Measurements from ENCODE around the gene TRDMT1.
A peak's percentile ranks its signal among the peaks of the same experiment; 100 is the strongest.

The TRDMT1 gene

GRCh38 chr10:17216217-17216900 is 14.9 kb upstream of the TRDMT1 start:
- peak overlapping the region; percentile 35 to 94 (median 90) for H3K27ac Mint-ChIP-seq

GRCh38 chr10:17215782-17216122 is 14.3 kb upstream of the TRDMT1 start:
- Mint-ChIP-seq H3K27ac (peak overlapping the region in 2 of 3 experiments; percentile 90 to 94), H3K36me3 (ENCODE audit: low read depth) (no peaks in the 10 kb centered on the region), H3K4me1 (peaks cover 39% of the 10 kb centered on the region), H3K27me3 (ENCODE audit: low read depth) (no peaks in the 10 kb centered on the region), H3K9me3 (no peaks in the 10 kb centered on the region), H3K4me3 (no peak overlapping the region)
- TF ChIP-seq, protein P1, sequence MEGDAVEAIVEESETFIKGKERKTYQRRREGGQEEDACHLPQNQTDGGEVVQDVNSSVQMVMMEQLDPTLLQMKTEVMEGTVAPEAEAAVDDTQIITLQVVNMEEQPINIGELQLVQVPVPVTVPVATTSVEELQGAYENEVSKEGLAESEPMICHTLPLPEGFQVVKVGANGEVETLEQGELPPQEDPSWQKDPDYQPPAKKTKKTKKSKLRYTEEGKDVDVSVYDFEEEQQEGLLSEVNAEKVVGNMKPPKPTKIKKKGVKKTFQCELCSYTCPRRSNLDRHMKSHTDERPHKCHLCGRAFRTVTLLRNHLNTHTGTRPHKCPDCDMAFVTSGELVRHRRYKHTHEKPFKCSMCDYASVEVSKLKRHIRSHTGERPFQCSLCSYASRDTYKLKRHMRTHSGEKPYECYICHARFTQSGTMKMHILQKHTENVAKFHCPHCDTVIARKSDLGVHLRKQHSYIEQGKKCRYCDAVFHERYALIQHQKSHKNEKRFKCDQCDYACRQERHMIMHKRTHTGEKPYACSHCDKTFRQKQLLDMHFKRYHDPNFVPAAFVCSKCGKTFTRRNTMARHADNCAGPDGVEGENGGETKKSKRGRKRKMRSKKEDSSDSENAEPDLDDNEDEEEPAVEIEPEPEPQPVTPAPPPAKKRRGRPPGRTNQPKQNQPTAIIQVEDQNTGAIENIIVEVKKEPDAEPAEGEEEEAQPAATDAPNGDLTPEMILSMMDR (IDR thresholded peaks at IDR 0.05; ENCODE audit: unreplicated experiment in 3 of 3), result no peak

More at GRCh38 chr10:17216217-17216900, 14.9 kb upstream of the TRDMT1 start:
- TF ChIP-seq, protein P1 (IDR thresholded peaks at IDR 0.05; ENCODE audit: unreplicated experiment in 3 of 3), result no peak
- Mint-ChIP-seq H3K4me1 (peaks cover 43% of the 10 kb centered on the region), H3K27me3 (ENCODE audit: low read depth) (no peaks in the 10 kb centered on the region), H3K36me3 (ENCODE audit: low read depth) (no peaks in the 10 kb centered on the region), H3K9me3 (no peaks in the 10 kb centered on the region), H3K4me3 (no peak overlapping the region)

GRCh38 chr10:17214971-17215781 is 13.7 kb upstream of the TRDMT1 start:
- peaks cover 43% of the 10 kb centered on the region for H3K4me1 Mint-ChIP-seq
- H3K4me3 Mint-ChIP-seq, result no peak overlapping the region
- H3K27me3 Mint-ChIP-seq (ENCODE audit: low read depth), result no peaks in the 10 kb centered on the region
- H3K36me3 Mint-ChIP-seq (ENCODE audit: low read depth), result no peaks in the 10 kb centered on the region
- TF ChIP-seq, protein P1 (IDR thresholded peaks at IDR 0.05; ENCODE audit: unreplicated experiment in 3 of 3), result no peak
- peak overlapping the region; percentile 66 to 94 (median 90) for H3K27ac Mint-ChIP-seq
- H3K9me3 Mint-ChIP-seq, result no peaks in the 10 kb centered on the region

GRCh38 chr10:17214526-17214925 is 13.1 kb upstream of the TRDMT1 start:
- peaks cover 46% of the 10 kb centered on the region for H3K4me1 Mint-ChIP-seq
- no peak overlapping the region for H3K4me3 Mint-ChIP-seq
- no peaks in the 10 kb centered on the region for H3K36me3 Mint-ChIP-seq (ENCODE audit: low read depth)
- H3K27ac Mint-ChIP-seq, result peak overlapping the region; percentile 66 to 94 (median 84)
- no peaks in the 10 kb centered on the region for H3K9me3 Mint-ChIP-seq
- TF ChIP-seq, protein P1 (IDR thresholded peaks at IDR 0.05; ENCODE audit: unreplicated experiment in 3 of 3), result no peak
- H3K27me3 Mint-ChIP-seq (ENCODE audit: low read depth), result no peaks in the 10 kb centered on the region

DNA sequence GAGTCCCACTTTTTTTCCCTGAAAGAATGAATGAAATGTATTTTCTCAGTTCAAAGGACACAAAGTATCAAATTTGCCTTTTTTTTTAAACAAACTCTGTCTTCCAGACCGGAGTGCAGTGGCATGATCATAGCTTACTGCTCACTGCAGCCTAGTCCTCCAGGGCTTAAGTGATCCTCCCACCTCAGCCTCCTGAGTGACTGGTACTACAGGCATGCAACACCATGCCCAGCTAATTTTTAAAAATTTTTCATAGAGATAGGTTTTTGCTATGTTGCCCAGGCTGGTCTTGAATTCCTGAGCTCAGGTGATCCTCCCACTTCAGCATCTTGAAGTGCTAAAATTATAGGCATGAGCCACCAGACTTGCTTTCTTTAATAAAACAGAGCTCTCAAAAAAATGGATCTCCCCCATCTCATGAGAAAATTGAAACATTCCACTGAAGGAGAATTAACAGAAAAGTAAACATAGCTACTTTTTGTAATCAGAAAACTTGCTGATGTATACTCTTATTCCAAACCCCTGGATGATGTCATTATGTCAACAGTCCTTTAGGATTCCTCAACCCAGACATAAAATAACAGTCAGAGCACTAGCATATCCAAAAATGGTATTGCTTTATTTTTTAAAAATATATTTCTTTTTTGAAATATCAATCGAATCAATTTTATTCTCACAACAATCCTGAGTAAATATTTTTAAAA is 12.3 kb upstream of the TRDMT1 start:
- peaks cover 46% of the 10 kb centered on the region for H3K4me1 Mint-ChIP-seq
- H3K9me3 Mint-ChIP-seq, result no peaks in the 10 kb centered on the region
- no peaks in the 10 kb centered on the region for H3K27me3 Mint-ChIP-seq (ENCODE audit: low read depth)
- H3K36me3 Mint-ChIP-seq (ENCODE audit: low read depth), result no peaks in the 10 kb centered on the region
- TF ChIP-seq, protein P1 (IDR thresholded peaks at IDR 0.05; ENCODE audit: unreplicated experiment in 3 of 3), result no peak
- H3K4me3 Mint-ChIP-seq, result peak overlapping the region in 1 of 3 experiments; percentile 20
- H3K27ac Mint-ChIP-seq, result peak overlapping the region; percentile 41 to 97 (median 91)
